ENCODE results near the gene ABTB1.
"Not testable (repeated sequence)": the region's sequence is repeated elsewhere in the genome, so short reads cannot be mapped to it uniquely, and the experiment has no call there.

Gene ABTB1

DNA sequence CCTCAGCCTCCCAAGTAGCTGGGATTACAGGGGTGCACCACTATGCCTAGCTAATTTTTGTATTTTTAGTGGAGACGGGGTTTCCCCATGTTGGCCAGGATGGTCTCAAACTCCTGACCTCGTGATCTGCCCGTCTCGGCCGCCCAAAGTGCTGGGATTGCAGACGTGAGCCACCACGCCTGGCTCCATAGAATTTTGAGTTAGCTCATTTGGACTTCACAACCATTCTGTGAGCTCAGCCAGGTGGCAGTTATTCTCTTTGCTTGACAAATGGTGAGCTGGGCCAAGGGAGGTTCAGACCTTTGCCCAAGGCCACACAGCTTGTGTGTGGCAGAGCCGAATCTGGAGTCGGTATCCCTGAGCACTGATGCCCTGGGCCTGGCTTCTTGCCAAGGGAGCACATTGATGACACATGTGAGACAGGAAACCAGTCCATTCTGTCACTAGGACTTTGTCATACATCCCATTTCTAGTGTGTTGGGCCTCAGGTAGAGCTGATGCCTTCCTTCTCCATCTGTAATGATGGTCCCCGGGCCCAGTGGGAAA is 26.2 kb upstream of the ABTB1 start:
- Histone ChIP-seq H3K4me1 (peaks cover 15 to 42% (median 30%) of the 10 kb centered on the region in 10 experiments), H3K9me3 (replicated peaks in 1 of 11) (no peaks in the 10 kb centered on the region), H3K27me3 (no peaks in the 10 kb centered on the region), H3K27ac (no peak overlapping the region), H3K4me3 (no peak overlapping the region), H3K9ac (no peak overlapping the region), H3K4me2 (peak overlapping the region in 5 of 11 experiments; percentile 14 to 98 (median 84); a peak in 5 of 22 replicates), H4K20me1 (no peaks in the 10 kb centered on the region; a peak in 1 of 22 replicates), H3K36me3 (peaks cover 0 to 7% (median 0%) of the 10 kb centered on the region in 11 experiments; a peak in 1 of 22 replicates)
- TF ChIP-seq Cebpa-rat (IDR thresholded peaks at IDR 0.05), result no peak

DNA sequence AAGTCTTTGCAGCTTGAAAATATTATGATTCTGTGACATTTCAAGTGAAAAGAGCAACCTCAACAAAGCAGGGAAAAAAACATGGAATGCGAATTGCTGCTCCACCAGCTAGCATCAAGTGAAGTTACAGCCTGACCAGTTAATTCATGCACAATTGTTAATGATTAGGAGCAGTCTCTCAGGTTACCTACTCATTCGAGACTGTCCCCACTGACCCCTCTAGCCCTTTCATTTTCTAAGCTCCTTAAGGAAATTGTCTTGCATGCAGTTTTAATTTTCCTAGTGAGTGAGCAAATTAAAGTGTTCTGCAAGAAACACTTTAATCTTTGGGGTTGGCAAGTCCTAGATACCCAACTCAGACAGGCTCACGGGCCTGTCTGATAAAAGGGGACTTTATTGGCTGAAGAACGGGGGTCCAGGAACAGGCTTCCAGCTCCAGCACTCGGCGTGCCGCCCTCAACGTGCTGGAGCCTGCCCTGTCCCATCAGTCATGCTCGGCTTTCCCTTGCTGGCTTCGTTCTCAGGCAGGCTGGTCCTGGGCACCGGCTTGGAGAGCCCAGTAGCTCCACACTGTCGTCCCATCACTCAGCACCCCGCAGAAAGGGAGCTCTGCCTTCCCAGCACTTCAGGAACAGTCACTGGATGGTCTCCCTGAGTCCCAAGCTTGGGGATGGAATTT is 25.4 kb upstream of the ABTB1 start:
- Histone ChIP-seq H3K27ac (no peak overlapping the region), H3K4me3 (no peak overlapping the region), H3K4me1 (peaks cover 15 to 42% (median 30%) of the 10 kb centered on the region in 10 experiments)

DNA sequence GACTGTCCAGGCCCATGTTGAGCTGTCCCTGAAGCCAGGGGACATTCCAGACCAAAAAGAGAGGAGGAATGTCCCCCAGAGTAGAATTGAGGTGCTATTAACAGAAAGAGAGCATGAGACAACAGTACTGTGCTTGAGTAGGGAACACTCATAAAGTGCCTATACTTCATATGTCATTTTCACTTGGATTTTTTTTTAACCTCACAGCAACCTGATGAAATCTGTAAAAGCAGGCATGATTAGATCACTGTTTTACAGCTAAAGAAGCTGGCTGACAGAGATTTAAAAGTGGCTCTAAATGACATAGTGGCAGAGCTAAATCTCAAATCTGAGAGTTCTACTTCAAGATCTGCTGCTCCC is 24.9 kb upstream of the ABTB1 start:
- no peak for TF ChIP-seq Cebpa-rat (IDR thresholded peaks at IDR 0.05)
- H3K4me1 ChIP-seq, result peaks cover 15 to 42% (median 30%) of the 10 kb centered on the region in 10 experiments
- no peak overlapping the region for H3K4me3 ChIP-seq
- H3K27ac ChIP-seq, result no peak overlapping the region
- H3K9me3 ChIP-seq (replicated peaks in 1 of 11), result no peaks in the 10 kb centered on the region
- H3K27me3 ChIP-seq, result no peaks in the 10 kb centered on the region
- H3K9ac ChIP-seq, result no peak overlapping the region
- H4K20me1 ChIP-seq, result no peaks in the 10 kb centered on the region; a peak in 1 of 22 replicates
- no peak overlapping the region for H3K4me2 ChIP-seq
- H3K36me3 ChIP-seq, result peaks cover 0 to 7% (median 0%) of the 10 kb centered on the region in 11 experiments; a peak in 1 of 22 replicates

More for the DNA sequence above, 25.4 kb upstream of the ABTB1 start:
- H4K20me1 ChIP-seq, result no peaks in the 10 kb centered on the region; a peak in 1 of 22 replicates
- no peaks in the 10 kb centered on the region for H3K27me3 ChIP-seq
- peak overlapping the region in 1 of 11 experiments; percentile 86; a peak in 1 of 22 replicates for H3K4me2 ChIP-seq
- no peak overlapping the region for H3K9ac ChIP-seq
- no peaks in the 10 kb centered on the region for H3K9me3 ChIP-seq (replicated peaks in 1 of 11)
- H3K36me3 ChIP-seq, result peaks cover 0 to 7% (median 0%) of the 10 kb centered on the region in 11 experiments; a peak in 1 of 22 replicates
- TF ChIP-seq Cebpa-rat (IDR thresholded peaks at IDR 0.05), result no peak

DNA sequence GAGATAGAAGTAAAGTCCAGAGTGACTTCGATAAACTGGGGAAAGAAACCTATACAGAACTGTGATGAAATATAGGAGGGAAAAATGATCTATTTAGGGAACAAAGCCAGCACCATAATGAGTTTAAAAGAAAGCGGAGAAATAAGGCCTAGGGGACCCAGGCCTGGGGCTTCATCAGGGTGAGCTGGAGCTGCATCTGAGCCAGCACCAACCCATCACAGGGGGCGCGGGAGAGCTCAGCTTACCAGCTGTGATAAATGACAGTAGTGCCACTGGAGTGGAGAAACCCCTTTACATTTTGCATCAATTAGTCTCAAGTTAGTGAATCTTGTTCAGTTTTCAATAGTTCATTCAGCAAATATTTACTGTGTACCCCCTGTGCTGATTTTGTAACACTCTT is 22.5 kb upstream of the ABTB1 start:
- no peak overlapping the region for H3K4me2 ChIP-seq
- H3K4me3 ChIP-seq, result no peak overlapping the region
- no peaks in the 10 kb centered on the region for H3K9me3 ChIP-seq (replicated peaks in 1 of 11)
- H3K27ac ChIP-seq, result no peak overlapping the region
- H3K9ac ChIP-seq, result no peak overlapping the region
- H3K4me1 ChIP-seq, result peaks cover 2 to 22% (median 14%) of the 10 kb centered on the region in 10 experiments; a peak in 18 of 20 replicates
- no peak for TF ChIP-seq Cebpa-rat (IDR thresholded peaks at IDR 0.05)
- H3K36me3 ChIP-seq, result peaks cover 0 to 7% (median 0%) of the 10 kb centered on the region in 11 experiments; a peak in 1 of 22 replicates
- no peaks in the 10 kb centered on the region; a peak in 1 of 22 replicates for H4K20me1 ChIP-seq
- peaks cover 0 to 7% (median 0%) of the 10 kb centered on the region in 11 experiments; a peak in 4 of 22 replicates for H3K27me3 ChIP-seq

DNA sequence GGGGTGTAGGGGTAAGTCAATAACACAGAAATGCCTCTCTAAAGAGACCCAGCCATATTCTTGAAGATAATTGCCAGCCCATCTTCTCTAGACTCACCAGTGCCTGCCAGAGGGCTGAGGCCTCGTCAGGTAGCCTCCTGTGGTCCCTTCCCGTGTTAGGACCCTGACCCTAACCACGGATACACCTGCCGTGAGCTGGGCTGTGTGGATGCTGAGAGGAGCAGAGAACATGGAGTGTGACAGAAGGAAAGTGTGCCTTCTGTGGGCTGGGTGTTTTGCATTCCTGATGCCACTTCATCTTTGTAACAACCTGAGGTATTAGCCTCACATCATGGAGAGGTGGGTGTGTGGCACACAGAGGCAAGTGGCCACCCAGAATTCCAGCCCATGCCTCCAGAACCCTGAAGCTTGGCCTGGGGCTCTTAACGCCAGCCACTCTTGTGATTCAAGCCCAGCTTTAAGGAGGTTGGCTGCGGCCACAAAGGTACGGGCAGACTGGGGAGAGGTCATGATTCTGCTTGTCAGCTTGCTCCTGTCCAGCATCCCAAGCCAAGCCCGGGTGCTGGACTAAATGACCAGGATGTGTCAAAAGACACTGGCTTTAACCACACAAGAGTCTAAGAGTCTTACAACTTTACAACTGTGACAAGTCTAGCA is 21.1 kb upstream of the ABTB1 start:
- H3K4me3 ChIP-seq, result no peak overlapping the region
- no peaks in the 10 kb centered on the region for H4K20me1 ChIP-seq
- peaks cover 0 to 7% (median 0%) of the 10 kb centered on the region in 11 experiments; a peak in 4 of 22 replicates for H3K27me3 ChIP-seq
- H3K4me1 ChIP-seq, result peaks cover 0 to 8% (median 6%) of the 10 kb centered on the region in 10 experiments; a peak in 12 of 20 replicates
- no peak overlapping the region for H3K27ac ChIP-seq
- H3K4me2 ChIP-seq, result no peak overlapping the region
- no peaks in the 10 kb centered on the region for H3K9me3 ChIP-seq (replicated peaks in 1 of 11)
- H3K36me3 ChIP-seq, result peaks cover 0 to 3% (median 0%) of the 10 kb centered on the region in 11 experiments; a peak in 1 of 22 replicates
- peak overlapping the region in 6 of 11 experiments; percentile 5 to 54 (median 14); a peak in 7 of 22 replicates for H3K9ac ChIP-seq
- TF ChIP-seq Cebpa-rat (IDR thresholded peaks at IDR 0.05), result no peak

DNA sequence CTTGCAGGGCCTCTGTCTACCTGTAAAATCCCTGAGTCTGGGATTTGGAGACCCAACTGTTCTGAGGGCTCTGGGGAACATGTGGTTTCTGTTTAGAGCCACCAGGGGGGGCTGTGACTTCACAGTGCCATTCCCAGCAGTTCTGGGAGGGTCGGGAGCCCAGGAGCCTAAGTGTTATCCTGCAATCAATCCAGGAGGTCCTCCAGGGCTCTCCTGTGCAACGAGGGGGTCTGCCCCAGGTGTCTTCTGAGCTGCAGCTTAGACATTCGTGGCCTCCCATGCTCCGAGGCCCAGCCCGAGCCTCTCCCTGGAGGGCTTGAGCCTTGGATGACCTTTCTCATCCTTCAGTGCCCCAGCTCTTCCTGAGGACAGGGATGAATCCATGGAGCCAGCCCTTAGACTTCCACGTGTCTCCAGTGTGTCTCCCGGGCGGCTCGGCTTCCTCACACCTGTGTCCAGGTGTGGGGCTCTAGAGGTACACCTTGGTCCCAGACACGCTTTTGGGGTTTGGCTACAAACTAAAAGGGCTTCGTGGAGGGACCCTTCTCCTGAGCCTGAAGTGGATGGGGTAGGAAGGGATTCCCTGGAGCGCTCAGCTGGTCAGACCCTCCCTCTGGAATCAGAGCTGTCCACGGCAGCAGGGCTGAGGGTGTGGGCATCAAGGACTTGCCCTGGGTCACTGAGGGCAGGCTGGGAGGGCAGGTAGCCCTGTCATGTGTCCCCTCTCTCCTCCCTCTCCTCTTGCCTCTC is 20.3 kb upstream of the ABTB1 start:
- Histone ChIP-seq H3K4me2 (no peak overlapping the region), H3K27me3 (peaks cover 0 to 7% (median 0%) of the 10 kb centered on the region in 11 experiments; a peak in 4 of 22 replicates), H4K20me1 (no peaks in the 10 kb centered on the region), H3K9me3 (replicated peaks in 1 of 11) (no peaks in the 10 kb centered on the region), H3K4me1 (peaks cover 0 to 7% (median 2%) of the 10 kb centered on the region in 10 experiments; a peak in 5 of 20 replicates), H3K9ac (peak overlapping the region in 1 of 11 experiments; percentile 12; a peak in 1 of 22 replicates), H3K27ac (no peak overlapping the region), H3K4me3 (no peak overlapping the region), H3K36me3 (no peaks in the 10 kb centered on the region)
- TF ChIP-seq Cebpa-rat (IDR thresholded peaks at IDR 0.05), result no peak

DNA sequence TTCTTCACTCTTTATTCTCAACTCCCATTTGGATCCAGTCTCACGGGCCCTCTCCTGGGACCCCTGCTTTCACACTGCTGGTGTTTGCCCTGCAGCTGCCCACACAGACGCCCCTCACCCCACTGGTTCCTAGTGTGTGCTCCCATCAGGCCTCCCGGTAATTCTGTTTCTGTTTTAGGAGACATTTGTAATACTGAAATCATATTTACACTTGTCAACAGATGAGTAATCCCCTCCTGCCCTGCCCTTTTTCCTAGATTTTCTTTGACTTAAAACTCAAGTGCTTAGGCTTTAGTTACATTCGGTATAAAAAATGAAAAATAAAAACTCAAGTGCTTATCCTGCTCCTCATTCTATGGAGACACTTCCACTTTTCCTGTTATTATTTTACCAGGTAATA is 18.4 kb upstream of the ABTB1 start:
- peaks cover 0 to 7% (median 0%) of the 10 kb centered on the region in 11 experiments; a peak in 4 of 22 replicates for H3K27me3 ChIP-seq
- H3K4me1 ChIP-seq, result peaks cover 0 to 7% (median 2%) of the 10 kb centered on the region in 10 experiments; a peak in 5 of 20 replicates
- no peaks in the 10 kb centered on the region for H4K20me1 ChIP-seq
- H3K4me2 ChIP-seq, result no peak overlapping the region
- H3K36me3 ChIP-seq, result no peaks in the 10 kb centered on the region
- no peaks in the 10 kb centered on the region for H3K9me3 ChIP-seq (replicated peaks in 1 of 11)
- TF ChIP-seq Cebpa-rat (IDR thresholded peaks at IDR 0.05), result no peak
- H3K4me3 ChIP-seq, result no peak overlapping the region
- H3K9ac ChIP-seq, result no peak overlapping the region
- no peak overlapping the region for H3K27ac ChIP-seq

DNA sequence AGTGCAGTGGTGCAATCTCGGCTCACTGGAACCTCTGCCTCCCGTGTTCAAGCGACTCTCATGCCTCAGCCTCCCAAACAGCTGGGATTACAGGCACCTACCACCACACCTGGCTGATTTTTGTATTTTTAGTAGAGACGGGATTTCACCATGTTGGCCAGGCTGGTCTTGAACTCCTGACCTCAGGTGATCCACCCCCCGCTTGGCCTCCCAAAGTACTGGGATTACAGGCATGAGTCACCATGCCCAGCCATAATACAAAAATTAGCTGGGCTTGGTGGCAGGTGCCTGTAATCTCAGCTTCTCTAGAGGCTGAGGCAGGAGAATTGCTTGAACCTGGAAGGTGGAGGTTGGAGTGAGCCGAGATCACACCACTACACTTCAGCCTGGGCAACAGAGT is 17.8 kb upstream of the ABTB1 start:
- not testable (repeated sequence) for H3K27ac ChIP-seq; H4K20me1 ChIP-seq; H3K36me3 ChIP-seq; H3K4me2 ChIP-seq; H3K27me3 ChIP-seq; H3K4me1 ChIP-seq; H3K4me3 ChIP-seq; H3K9me3 ChIP-seq (replicated peaks in 1 of 11); H3K9ac ChIP-seq
